WTC11 (cell line): Measurements from ENCODE around the gene KRT86. TPM values are rescaled to one million over a fixed set of nuclear protein-coding genes. Genes with fewer than 3 reads are reported as not detected.

Experiments
- CBFB ChIP-seq: sonication (generic); formaldehyde crosslinking; IDR thresholded peaks from 2 replicates; pipeline ENCODE4 v1.8.1; 2022; ENCODE audit warnings: mild to moderate bottlenecking, low read depth, missing genetic modification reagents
- CREB1 ChIP-seq: sonication (generic); formaldehyde crosslinking; IDR thresholded peaks from 2 replicates; pipeline ENCODE4 v1.8.0; 2023; ENCODE audit warnings: mild to moderate bottlenecking, missing genetic modification reagents
- CREM ChIP-seq: sonication (generic); formaldehyde crosslinking; IDR thresholded peaks from 2 replicates; pipeline ENCODE4 v1.8.1; 2022; ENCODE audit warnings: mild to moderate bottlenecking, missing genetic modification reagents, moderate library complexity
- E2F4 ChIP-seq: sonication (generic); formaldehyde crosslinking; IDR thresholded peaks from 2 replicates; pipeline ENCODE4 v1.8.1; 2022; ENCODE audit warnings: low read depth, mild to moderate bottlenecking, moderate library complexity, missing genetic modification reagents, borderline replicate concordance
- ELF4 ChIP-seq: sonication (generic); formaldehyde crosslinking; IDR thresholded peaks from 2 replicates; pipeline ENCODE4 v1.8.1; 2022; ENCODE audit warnings: low read depth, mild to moderate bottlenecking, moderate library complexity, missing genetic modification reagents
- ERG ChIP-seq: fragments of 250-450 bp; sonication (Bioruptor Pico); IDR thresholded peaks from 2 replicates; pipeline ENCODE4 v1.8.0; 2021; ENCODE audit warnings: mild to moderate bottlenecking
- ESRRA ChIP-seq: sonication (generic); formaldehyde crosslinking; IDR thresholded peaks from 2 replicates; pipeline ENCODE4 v1.8.1; 2022; ENCODE audit warnings: mild to moderate bottlenecking, missing genetic modification reagents, borderline replicate concordance
- FOXP1 ChIP-seq: sonication (generic); formaldehyde crosslinking; IDR thresholded peaks from 2 replicates; pipeline ENCODE4 v1.8.0; 2022; ENCODE audit warnings: missing genetic modification reagents, mild to moderate bottlenecking, moderate library complexity, borderline replicate concordance
- KAT7 ChIP-seq: sonication (generic); formaldehyde crosslinking; IDR thresholded peaks from 2 replicates; pipeline ENCODE4 v1.8.1; 2023; ENCODE audit warnings: missing genetic modification reagents, mild to moderate bottlenecking, borderline replicate concordance
- MYBL2 ChIP-seq: sonication (generic); formaldehyde crosslinking; IDR thresholded peaks from 2 replicates; pipeline ENCODE4 v1.8.1; 2023; ENCODE audit warnings: mild to moderate bottlenecking, moderate library complexity, missing genetic modification reagents
- USF2 ChIP-seq: sonication (generic); formaldehyde crosslinking; IDR thresholded peaks from 2 replicates; pipeline ENCODE4 v1.8.1; 2023; ENCODE audit warnings: mild to moderate bottlenecking, missing genetic modification reagents, moderate library complexity
- ZMAT4 ChIP-seq: fragments of 250-450 bp; sonication (Bioruptor Pico); IDR thresholded peaks from 2 replicates; pipeline ENCODE4 v1.9.0; 2021; ENCODE audit warnings: mild to moderate bottlenecking
- ZNF263 ChIP-seq: sonication (generic); formaldehyde crosslinking; IDR thresholded peaks from 2 replicates; pipeline ENCODE4 v1.8.1; 2022; ENCODE audit warnings: low read depth, mild to moderate bottlenecking, moderate library complexity, missing genetic modification reagents
- ZNF317 ChIP-seq: sonication (generic); formaldehyde crosslinking; IDR thresholded peaks from 2 replicates; pipeline ENCODE4 v1.8.1; 2023; ENCODE audit warnings: low read depth, mild to moderate bottlenecking, moderate library complexity, missing genetic modification reagents, borderline replicate concordance
- ZNF396 ChIP-seq: fragments of 250-450 bp; sonication (Bioruptor Pico); IDR thresholded peaks from 2 replicates; pipeline ENCODE4 v1.8.0; 2021; ENCODE audit warnings: mild to moderate bottlenecking, moderate library complexity, borderline replicate concordance
- total RNA-seq: library from RNA; stranded (reverse); gene quantifications from 3 replicates; pipeline ENCODE4 v1.2.3, GENCODE V29; 2021
- TF ChIP-seq, protein P1 (sequence below): sonication (generic); formaldehyde crosslinking; IDR thresholded peaks from 2 replicates; pipeline ENCODE4 v1.8.1; 2023; ENCODE audit warnings: mild to moderate bottlenecking, missing genetic modification reagents, borderline replicate concordance
- TF ChIP-seq, protein P2 (sequence below): fragments of 200-600 bp; IDR thresholded peaks from 2 replicates; pipeline ENCODE4 v1.8.0; 2022; ENCODE audit warnings: antibody characterized with exemption
- TF ChIP-seq, protein P3 (sequence below): sonication (generic); formaldehyde crosslinking; IDR thresholded peaks from 2 replicates; pipeline ENCODE4 v1.8.1; 2022; ENCODE audit warnings: mild to moderate bottlenecking, moderate library complexity, missing genetic modification reagents
- TF ChIP-seq, protein P4 (sequence below): sonication (generic); formaldehyde crosslinking; conservative IDR thresholded peaks from 2 replicates; pipeline ENCODE4 v1.8.1; 2023; ENCODE audit warnings: mild to moderate bottlenecking, low read depth, missing genetic modification reagents, moderate library complexity
- TF ChIP-seq, protein P5 (sequence below): sonication (generic); formaldehyde crosslinking; IDR thresholded peaks from 2 replicates; pipeline ENCODE4 v1.8.0; 2022; ENCODE audit warnings: mild to moderate bottlenecking, missing genetic modification reagents

The KRT86 gene
- total RNA-seq, 1 experiment from 2014 or later: 0.11 TPM

DNA sequence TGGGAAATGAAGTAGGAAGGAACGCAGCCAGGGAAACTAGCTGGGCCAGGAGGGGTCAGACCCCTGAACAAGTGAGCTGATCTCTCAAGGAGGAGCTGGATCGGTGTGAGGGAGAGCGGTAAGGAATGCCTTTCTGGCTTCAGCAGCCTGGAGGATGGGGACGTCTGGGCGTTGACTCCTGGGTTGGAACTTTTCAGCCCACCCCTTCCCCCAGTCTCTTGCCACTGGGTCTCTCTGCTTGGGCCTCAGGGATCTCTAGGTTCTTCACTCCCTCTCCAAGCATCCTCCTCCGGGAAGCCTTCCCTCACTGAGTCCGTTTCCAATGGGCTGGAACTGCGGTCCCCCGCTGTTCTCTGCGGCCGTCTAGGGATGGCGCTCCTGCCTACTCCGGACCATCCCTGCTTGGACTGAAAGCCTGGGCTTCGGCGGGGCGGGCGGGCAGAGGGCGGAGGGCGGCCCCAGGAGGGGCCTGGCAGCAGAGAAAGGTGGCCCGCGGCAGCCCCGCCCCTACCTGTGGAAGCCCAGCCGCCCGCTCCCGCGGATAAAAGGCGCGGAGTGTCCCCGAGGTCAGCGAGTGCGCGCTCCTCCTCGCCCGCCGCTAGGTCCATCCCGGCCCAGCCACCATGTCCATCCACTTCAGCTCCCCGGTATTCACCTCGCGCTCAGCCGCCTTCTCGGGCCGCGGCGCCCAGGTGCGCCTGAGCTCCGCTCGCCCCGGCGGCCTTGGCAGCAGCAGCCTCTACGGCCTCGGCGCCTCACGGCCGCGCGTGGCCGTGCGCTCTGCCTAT is 41.6 kb upstream of the KRT86 start, which contains the start of gene KRT7 (continued):
- TF ChIP-seq, protein P1, sequence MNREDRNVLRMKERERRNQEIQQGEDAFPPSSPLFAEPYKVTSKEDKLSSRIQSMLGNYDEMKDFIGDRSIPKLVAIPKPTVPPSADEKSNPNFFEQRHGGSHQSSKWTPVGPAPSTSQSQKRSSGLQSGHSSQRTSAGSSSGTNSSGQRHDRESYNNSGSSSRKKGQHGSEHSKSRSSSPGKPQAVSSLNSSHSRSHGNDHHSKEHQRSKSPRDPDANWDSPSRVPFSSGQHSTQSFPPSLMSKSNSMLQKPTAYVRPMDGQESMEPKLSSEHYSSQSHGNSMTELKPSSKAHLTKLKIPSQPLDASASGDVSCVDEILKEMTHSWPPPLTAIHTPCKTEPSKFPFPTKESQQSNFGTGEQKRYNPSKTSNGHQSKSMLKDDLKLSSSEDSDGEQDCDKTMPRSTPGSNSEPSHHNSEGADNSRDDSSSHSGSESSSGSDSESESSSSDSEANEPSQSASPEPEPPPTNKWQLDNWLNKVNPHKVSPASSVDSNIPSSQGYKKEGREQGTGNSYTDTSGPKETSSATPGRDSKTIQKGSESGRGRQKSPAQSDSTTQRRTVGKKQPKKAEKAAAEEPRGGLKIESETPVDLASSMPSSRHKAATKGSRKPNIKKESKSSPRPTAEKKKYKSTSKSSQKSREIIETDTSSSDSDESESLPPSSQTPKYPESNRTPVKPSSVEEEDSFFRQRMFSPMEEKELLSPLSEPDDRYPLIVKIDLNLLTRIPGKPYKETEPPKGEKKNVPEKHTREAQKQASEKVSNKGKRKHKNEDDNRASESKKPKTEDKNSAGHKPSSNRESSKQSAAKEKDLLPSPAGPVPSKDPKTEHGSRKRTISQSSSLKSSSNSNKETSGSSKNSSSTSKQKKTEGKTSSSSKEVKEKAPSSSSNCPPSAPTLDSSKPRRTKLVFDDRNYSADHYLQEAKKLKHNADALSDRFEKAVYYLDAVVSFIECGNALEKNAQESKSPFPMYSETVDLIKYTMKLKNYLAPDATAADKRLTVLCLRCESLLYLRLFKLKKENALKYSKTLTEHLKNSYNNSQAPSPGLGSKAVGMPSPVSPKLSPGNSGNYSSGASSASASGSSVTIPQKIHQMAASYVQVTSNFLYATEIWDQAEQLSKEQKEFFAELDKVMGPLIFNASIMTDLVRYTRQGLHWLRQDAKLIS (CRISPR knock-in tag): no peak
- TF ChIP-seq ELF4 (no peak), ZNF396 (CRISPR knock-in tag) (no peak), MYBL2 (CRISPR knock-in tag) (peak; percentile 29; the same call in 1 of the 2 replicates), ERG (no peak), FOXP1 (CRISPR knock-in tag) (0 out of 2 replicates have a peak, but pooled peaks have one; percentile 43), CBFB (no peak), E2F4 (CRISPR knock-in tag) (0 out of 2 replicates have a peak, but pooled peaks have one; percentile 23), ZNF317 (CRISPR knock-in tag) (no peak), USF2 (CRISPR knock-in tag) (no peak), ZNF263 (CRISPR knock-in tag) (no peak), KAT7 (CRISPR knock-in tag) (no peak), CREB1 (CRISPR knock-in tag) (no peak), ESRRA (no peak), ZMAT4 (CRISPR knock-in tag) (no peak), CREM (no peak)
- TF ChIP-seq, protein P2, sequence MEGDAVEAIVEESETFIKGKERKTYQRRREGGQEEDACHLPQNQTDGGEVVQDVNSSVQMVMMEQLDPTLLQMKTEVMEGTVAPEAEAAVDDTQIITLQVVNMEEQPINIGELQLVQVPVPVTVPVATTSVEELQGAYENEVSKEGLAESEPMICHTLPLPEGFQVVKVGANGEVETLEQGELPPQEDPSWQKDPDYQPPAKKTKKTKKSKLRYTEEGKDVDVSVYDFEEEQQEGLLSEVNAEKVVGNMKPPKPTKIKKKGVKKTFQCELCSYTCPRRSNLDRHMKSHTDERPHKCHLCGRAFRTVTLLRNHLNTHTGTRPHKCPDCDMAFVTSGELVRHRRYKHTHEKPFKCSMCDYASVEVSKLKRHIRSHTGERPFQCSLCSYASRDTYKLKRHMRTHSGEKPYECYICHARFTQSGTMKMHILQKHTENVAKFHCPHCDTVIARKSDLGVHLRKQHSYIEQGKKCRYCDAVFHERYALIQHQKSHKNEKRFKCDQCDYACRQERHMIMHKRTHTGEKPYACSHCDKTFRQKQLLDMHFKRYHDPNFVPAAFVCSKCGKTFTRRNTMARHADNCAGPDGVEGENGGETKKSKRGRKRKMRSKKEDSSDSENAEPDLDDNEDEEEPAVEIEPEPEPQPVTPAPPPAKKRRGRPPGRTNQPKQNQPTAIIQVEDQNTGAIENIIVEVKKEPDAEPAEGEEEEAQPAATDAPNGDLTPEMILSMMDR: no peak
- TF ChIP-seq, protein P3, sequence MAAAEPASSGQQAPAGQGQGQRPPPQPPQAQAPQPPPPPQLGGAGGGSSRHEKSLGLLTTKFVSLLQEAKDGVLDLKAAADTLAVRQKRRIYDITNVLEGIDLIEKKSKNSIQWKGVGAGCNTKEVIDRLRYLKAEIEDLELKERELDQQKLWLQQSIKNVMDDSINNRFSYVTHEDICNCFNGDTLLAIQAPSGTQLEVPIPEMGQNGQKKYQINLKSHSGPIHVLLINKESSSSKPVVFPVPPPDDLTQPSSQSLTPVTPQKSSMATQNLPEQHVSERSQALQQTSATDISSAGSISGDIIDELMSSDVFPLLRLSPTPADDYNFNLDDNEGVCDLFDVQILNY (CRISPR knock-in tag): peak; percentile 65; the same call in 1 of the 2 replicates
- TF ChIP-seq, protein P4, sequence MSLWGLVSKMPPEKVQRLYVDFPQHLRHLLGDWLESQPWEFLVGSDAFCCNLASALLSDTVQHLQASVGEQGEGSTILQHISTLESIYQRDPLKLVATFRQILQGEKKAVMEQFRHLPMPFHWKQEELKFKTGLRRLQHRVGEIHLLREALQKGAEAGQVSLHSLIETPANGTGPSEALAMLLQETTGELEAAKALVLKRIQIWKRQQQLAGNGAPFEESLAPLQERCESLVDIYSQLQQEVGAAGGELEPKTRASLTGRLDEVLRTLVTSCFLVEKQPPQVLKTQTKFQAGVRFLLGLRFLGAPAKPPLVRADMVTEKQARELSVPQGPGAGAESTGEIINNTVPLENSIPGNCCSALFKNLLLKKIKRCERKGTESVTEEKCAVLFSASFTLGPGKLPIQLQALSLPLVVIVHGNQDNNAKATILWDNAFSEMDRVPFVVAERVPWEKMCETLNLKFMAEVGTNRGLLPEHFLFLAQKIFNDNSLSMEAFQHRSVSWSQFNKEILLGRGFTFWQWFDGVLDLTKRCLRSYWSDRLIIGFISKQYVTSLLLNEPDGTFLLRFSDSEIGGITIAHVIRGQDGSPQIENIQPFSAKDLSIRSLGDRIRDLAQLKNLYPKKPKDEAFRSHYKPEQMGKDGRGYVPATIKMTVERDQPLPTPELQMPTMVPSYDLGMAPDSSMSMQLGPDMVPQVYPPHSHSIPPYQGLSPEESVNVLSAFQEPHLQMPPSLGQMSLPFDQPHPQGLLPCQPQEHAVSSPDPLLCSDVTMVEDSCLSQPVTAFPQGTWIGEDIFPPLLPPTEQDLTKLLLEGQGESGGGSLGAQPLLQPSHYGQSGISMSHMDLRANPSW: no peak
- TF ChIP-seq, protein P5, sequence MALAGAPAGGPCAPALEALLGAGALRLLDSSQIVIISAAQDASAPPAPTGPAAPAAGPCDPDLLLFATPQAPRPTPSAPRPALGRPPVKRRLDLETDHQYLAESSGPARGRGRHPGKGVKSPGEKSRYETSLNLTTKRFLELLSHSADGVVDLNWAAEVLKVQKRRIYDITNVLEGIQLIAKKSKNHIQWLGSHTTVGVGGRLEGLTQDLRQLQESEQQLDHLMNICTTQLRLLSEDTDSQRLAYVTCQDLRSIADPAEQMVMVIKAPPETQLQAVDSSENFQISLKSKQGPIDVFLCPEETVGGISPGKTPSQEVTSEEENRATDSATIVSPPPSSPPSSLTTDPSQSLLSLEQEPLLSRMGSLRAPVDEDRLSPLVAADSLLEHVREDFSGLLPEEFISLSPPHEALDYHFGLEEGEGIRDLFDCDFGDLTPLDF (CRISPR knock-in tag): no peak
